HEK293 (cell line): ENCODE measurements around the gene GRIPAP1.

ENCODE experiments used
- CTCF ChIP-seq: fragments of 450-650 bp; formaldehyde crosslinking; IDR thresholded peaks from 2 replicates; pipeline ENCODE4 v1.5.1; 2016; ENCODE audit warnings: missing biosample characterization, missing genetic modification characterization
- ZNF148 ChIP-seq: fragments of 450-650 bp; formaldehyde crosslinking; IDR thresholded peaks from 2 replicates; pipeline ENCODE4 v1.5.0; 2017; ENCODE audit warnings: missing biosample characterization, missing genetic modification characterization, borderline replicate concordance
- ZNF768 ChIP-seq: fragments of 450-650 bp; formaldehyde crosslinking; IDR thresholded peaks from 2 replicates; pipeline ENCODE4 v1.5.1; 2018; ENCODE audit warnings: missing biosample characterization, mild to moderate bottlenecking, missing genetic modification characterization

- TF ChIP-seq ZNF148 (no peak), CTCF (no peak), ZNF768 (no peak)
These were observed 12.6 kb downstream of the GRIPAP1 start for GRCh38 chrX:48989483-48989882.
